ENCODE data around the gene JMJD4. TPM values are rescaled to one million over a fixed set of nuclear protein-coding genes. Genes with fewer than 3 reads are reported as not detected.

Gene JMJD4
- total and polyA plus RNA-seq, 2 donors (not counting 3 experiments of a cell fraction or from before 2014, with no cell fraction given): 17.3 to 31.2 TPM

- Histone ChIP-seq H3K4me2 (ENCODE audit: insufficient read depth, low read length) (no peak overlapping the region), H3K9me1 (replicated peaks; ENCODE audit: control insufficient read depth, extremely low read depth, insufficient read depth, low read length) (no peaks in the 10 kb centered on the region), H3K79me2 (ENCODE audit: control insufficient read depth, insufficient read depth, low read length) (no peaks in the 10 kb centered on the region), H3K9me3 (replicated peaks; ENCODE audit: control insufficient read depth, insufficient read depth, low read length) (no peaks in the 10 kb centered on the region), H3K4me3 (replicated peaks in 1 of 3; ENCODE audit: insufficient read depth in 1 of 3, low read depth in 1 of 3, low read length in 3 of 3) (no peak overlapping the region), H3K9ac (replicated peaks; ENCODE audit: extremely low read depth, insufficient read depth, low read length) (no peak overlapping the region), H3K4me1 (ENCODE audit: control insufficient read depth, extremely low read depth, insufficient read depth, low read length) (peaks cover 8% of the 10 kb centered on the region), H3K27ac (ENCODE audit: insufficient read depth, low read depth, low read length) (no peak overlapping the region), H2AFZ (ENCODE audit: low read depth, low read length) (no peak overlapping the region), H3K36me3 (ENCODE audit: control insufficient read depth in 2 of 2, extremely low read depth in 1 of 2, insufficient read depth in 2 of 2, low read length in 2 of 2) (peaks cover 5 to 20% of the 10 kb centered on the region in 2 experiments), H4K20me1 (replicated peaks; ENCODE audit: control insufficient read depth, extremely low read depth, insufficient read depth, low read length) (no peaks in the 10 kb centered on the region), H3K27me3 (ENCODE audit: control insufficient read depth in 2 of 2, insufficient read depth in 2 of 2, low read length in 2 of 2) (no peaks in the 10 kb centered on the region)
- DNase-seq (ENCODE audit: low read depth, low spot score): no peak
- no peak for TF ChIP-seq JUN (IDR thresholded peaks at IDR 0.05; ENCODE audit: borderline replicate concordance, insufficient read depth, insufficient read length, low read depth)
- TF ChIP-seq POLR2AphosphoS5 (IDR thresholded peaks at IDR 0.05; ENCODE audit: insufficient read depth, low read depth, low read length): no peak
- no peak for TF ChIP-seq POLR2A (IDR thresholded peaks at IDR 0.05; ENCODE audit: low read depth, low read length)
- TF ChIP-seq EZH2 (IDR thresholded peaks at IDR 0.05; ENCODE audit: borderline replicate concordance, low read depth, low read length, severe bottlenecking): no peak
- POLR2A ChIA-PET: no interaction called here
- intact Hi-C loops (cut with micrococcal nuclease) (loop anchor here (1.0 to 5.0 kb wide), 5 partner anchors 27 to 311 kb away; no protein-coding TSS in a partner anchor), dilution Hi-C loops (cut with MboI; ENCODE audit: extremely low pct_ligation_motif_present, low sequenced_read_pairs) (no loop called here)
- no peak for FAIRE-seq
- CTCF ChIA-PET: interaction anchor here (0.7 to 3.2 kb wide), 9 partner anchors 11 to 280 kb away, joined by 3 to 18 read pairs (median 6); partner anchors contain the start of gene WNT9A
- BruUV-seq (replicated peaks): no TSS peak
Observed at GRCh38 chr1:227761621-227762230, 26.6 kb upstream of the JMJD4 start.

GRCh38 chr1:227760377-227760776 lies 25.3 kb upstream of the JMJD4 start:
- Histone ChIP-seq H3K4me1 (ENCODE audit: control insufficient read depth, extremely low read depth, insufficient read depth, low read length) (peaks cover 8% of the 10 kb centered on the region), H3K4me3 (replicated peaks in 1 of 3; ENCODE audit: insufficient read depth in 1 of 3, low read depth in 1 of 3, low read length in 3 of 3) (no peak overlapping the region), H3K9ac (replicated peaks; ENCODE audit: extremely low read depth, insufficient read depth, low read length) (no peak overlapping the region), H3K27ac (ENCODE audit: insufficient read depth, low read depth, low read length) (no peak overlapping the region), H4K20me1 (replicated peaks; ENCODE audit: control insufficient read depth, extremely low read depth, insufficient read depth, low read length) (no peaks in the 10 kb centered on the region), H3K9me3 (replicated peaks; ENCODE audit: control insufficient read depth, insufficient read depth, low read length) (no peaks in the 10 kb centered on the region), H3K4me2 (ENCODE audit: insufficient read depth, low read length) (no peak overlapping the region), H2AFZ (ENCODE audit: low read depth, low read length) (no peak overlapping the region), H3K9me1 (replicated peaks; ENCODE audit: control insufficient read depth, extremely low read depth, insufficient read depth, low read length) (no peaks in the 10 kb centered on the region), H3K79me2 (ENCODE audit: control insufficient read depth, insufficient read depth, low read length) (no peaks in the 10 kb centered on the region), H3K27me3 (ENCODE audit: control insufficient read depth in 2 of 2, insufficient read depth in 2 of 2, low read length in 2 of 2) (no peaks in the 10 kb centered on the region), H3K36me3 (ENCODE audit: control insufficient read depth in 2 of 2, extremely low read depth in 1 of 2, insufficient read depth in 2 of 2, low read length in 2 of 2) (peaks cover 5 to 20% of the 10 kb centered on the region in 2 experiments)
- DNase-seq (ENCODE audit: low read depth, low spot score) (no peak), FAIRE-seq (no peak)
- ChIA-PET POLR2A (no interaction called here), CTCF (interaction anchor here (1.1 to 3.2 kb wide), 3 partner anchors 186 to 192 kb away, joined by 5 to 13 read pairs (median 6); partner anchors contain the start of gene WNT9A)
- no TSS peak for BruUV-seq (replicated peaks)
- intact Hi-C loops (cut with micrococcal nuclease) (loop anchor here (5.0 kb wide), 1 partner anchor 312 kb away; no protein-coding TSS in a partner anchor), dilution Hi-C loops (cut with MboI; ENCODE audit: extremely low pct_ligation_motif_present, low sequenced_read_pairs) (no loop called here)
- TF ChIP-seq MAX (IDR thresholded peaks at IDR 0.05; ENCODE audit: insufficient read depth, insufficient read length) (no peak), POLR2AphosphoS5 (IDR thresholded peaks at IDR 0.05; ENCODE audit: insufficient read depth, low read depth, low read length) (no peak), MYC (IDR thresholded peaks at IDR 0.05; ENCODE audit: low read depth, low read length) (no peak), POLR2A (IDR thresholded peaks at IDR 0.05; ENCODE audit: low read depth, low read length) (no peak), FOS (IDR thresholded peaks at IDR 0.05; ENCODE audit: borderline replicate concordance, insufficient read depth, low read length) (no peak), JUN (IDR thresholded peaks at IDR 0.05; ENCODE audit: borderline replicate concordance, insufficient read depth, insufficient read length, low read depth) (no peak), GATA2 (IDR thresholded peaks at IDR 0.05; ENCODE audit: insufficient read depth, insufficient read length, low read depth, low read length) (no peak), CTCF (IDR thresholded peaks at IDR 0.05; ENCODE audit: extremely low read depth in 1 of 2, insufficient read depth in 1 of 2, low read depth in 1 of 2, low read length in 2 of 2) (no peak), EZH2 (IDR thresholded peaks at IDR 0.05; ENCODE audit: borderline replicate concordance, low read depth, low read length, severe bottlenecking) (no peak)

All from endothelial cell of umbilical vein (primary cell).